HG03108 (cell line): ENCODE results near the gene EFNB1.
"Not testable (repeated sequence)": the region's sequence is repeated elsewhere in the genome, so short reads cannot be mapped to it uniquely, and the experiment has no call there.

ENCODE experiments used
- ATAC-seq: cut with Tn5 transposase; IDR thresholded peaks from one replicate; pipeline ENCODE4 v1.9.1; 2021; ENCODE audit warnings: moderate library complexity; ENCODE audit not compliant: unreplicated experiment

EFNB1 gene

GRCh38 chrX:68828740-68829581, at the start of gene EFNB1:
TSS of gene EFNB1 (plus strand) at chrX:68829021. CDS start at chrX:68829777, 756 bp downstream.
- ATAC-seq = peak; percentile 87

GRCh38 chrX:68781295-68781694, 47.5 kb upstream of the EFNB1 start:
- ATAC-seq = not testable (repeated sequence)

DNA sequence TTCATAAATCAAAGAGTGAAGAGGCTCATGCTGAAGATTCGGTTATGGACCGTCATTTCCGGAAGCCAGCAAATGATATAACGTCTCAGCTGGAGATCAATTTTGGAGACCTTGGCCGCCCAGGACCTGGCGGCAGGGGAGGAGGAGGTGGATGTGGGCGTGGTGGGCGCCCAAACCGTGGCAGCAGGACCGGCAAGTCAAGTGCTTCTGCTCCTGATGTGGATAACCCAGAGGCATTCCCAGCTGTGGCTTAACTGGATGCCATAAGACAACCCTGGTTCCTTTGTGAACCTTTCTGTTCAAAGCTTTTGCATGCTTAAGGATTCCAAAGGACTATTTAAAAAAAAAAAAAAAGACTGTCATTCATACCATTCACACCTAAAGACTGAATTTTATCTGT, 44.0 kb upstream of the EFNB1 start:
- no peak for ATAC-seq

DNA sequence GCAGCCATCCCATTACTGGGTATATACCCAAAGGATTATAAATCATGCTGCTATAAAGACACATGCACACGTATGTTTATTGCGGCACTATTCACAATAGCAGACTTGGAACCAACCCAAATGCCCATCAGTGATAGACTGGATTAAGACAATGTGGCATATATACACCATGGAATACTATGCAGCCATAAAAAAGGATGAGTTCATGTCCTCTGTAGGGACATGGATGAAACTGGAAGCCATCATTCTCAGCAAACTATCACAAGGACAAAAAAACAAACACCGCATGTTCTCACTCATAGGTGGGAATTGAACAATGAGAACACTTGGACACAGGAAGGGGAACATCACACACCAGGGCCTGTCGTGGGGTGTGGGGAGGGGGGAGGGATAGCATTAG, 42.2 kb upstream of the EFNB1 start:
- ATAC-seq = not testable (repeated sequence)

- no peak for ATAC-seq
Measured at GRCh38 chrX:68789966-68790365, 38.9 kb upstream of the EFNB1 start.

GRCh38 chrX:68792083-68792482, 36.7 kb upstream of the EFNB1 start:
- ATAC-seq = no peak

- ATAC-seq = no peak
Measured at GRCh38 chrX:68794461-68794860, 34.4 kb upstream of the EFNB1 start.

GRCh38 chrX:68795741-68796140, 33.1 kb upstream of the EFNB1 start:
- no peak for ATAC-seq

DNA sequence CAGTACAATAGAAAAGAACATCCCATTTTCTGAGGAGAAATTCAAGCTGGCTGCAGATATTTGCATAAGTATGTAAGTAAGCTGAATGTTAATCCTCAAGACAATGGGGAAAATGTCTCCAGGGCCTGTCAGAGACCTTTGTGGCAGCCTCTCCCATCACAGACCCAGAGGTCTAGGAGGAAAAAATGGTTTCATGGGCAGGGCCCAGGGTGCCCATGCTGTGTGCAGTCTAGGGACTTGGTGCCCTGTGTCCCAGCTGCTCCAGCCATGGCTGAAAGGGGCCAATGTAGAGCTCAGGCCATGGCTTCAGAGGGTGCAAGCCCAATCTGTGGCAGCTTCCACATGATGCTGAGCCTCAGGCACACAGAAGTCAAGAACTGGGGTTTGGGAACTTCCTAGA, 30.4 kb upstream of the EFNB1 start:
- not testable (repeated sequence) for ATAC-seq

GRCh38 chrX:68801737-68802290, 27.0 kb upstream of the EFNB1 start:
- ATAC-seq = no peak

GRCh38 chrX:68807818-68808217, 21.0 kb upstream of the EFNB1 start:
- ATAC-seq = no peak

GRCh38 chrX:68808686-68809357, 20.0 kb upstream of the EFNB1 start:
- no peak for ATAC-seq

DNA sequence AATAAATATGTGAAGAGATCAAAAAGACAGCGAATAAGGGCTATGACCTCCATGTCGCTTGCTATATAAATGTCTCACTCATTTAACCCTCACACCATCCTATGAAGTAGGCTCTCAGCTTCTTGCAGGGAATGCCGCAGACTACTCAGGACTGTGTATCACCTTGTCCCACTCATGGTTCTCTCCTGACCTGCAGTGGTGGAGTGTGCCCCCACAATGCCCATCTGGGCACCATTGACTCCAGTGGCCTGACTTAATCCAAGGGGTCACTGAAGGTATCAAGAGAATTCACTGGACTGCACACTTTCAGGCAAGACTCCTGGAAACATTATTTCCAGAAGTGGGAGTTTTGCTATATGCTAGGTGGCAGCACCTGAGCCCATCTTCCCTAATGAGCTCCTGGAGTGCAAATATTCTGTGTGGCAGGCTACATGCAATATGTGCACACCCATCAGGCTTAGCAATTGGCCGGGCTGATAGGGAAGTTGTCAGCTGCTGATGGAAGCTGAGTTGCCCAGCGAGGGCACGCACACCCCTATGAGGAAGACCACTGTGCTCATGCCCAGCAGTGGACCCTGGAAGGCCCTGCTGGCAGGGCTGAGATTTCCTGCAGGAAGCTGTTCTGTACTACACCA, 8.2 kb upstream of the EFNB1 start:
- ATAC-seq = no peak

GRCh38 chrX:68821616-68822015, 7.2 kb upstream of the EFNB1 start:
- no peak for ATAC-seq

DNA sequence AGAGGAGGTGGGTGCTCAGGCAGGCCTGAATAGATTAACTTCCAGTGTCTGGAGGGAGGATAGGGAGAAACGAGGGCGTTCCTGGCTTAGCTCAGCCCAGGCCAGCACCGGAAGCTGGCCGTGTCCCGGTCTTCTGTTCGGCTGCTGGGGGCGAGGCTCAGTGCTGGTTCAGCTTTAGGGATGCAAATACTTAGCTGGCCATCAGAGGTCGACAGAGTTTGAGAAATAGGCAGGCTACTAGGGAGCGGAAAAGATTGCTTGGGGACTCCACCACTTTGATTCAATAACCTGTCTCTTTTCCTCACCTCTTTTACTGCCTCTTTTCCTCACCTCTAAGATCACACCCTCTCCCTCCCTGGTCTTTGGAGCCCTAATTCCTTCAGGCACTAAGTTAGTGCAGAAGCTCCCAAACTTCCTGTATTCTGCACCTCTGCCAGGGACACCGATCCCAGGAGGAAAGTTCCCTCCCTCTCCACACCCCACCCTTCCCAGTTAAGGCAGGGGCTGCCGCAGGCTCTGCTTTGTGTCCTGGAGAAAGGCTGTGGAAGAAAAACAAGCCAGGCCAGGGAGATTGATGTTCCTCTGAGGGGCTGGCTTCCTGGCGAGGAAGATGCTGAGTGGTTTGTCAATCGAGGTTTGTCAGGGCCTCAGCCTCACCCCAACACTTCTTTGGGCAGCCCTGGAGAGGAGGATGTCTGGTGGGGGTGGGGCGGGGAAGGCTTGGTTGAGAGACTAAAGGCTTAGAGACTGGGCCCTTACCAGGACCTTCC, 6.0 kb upstream of the EFNB1 start:
- ATAC-seq = peak; percentile 69

DNA sequence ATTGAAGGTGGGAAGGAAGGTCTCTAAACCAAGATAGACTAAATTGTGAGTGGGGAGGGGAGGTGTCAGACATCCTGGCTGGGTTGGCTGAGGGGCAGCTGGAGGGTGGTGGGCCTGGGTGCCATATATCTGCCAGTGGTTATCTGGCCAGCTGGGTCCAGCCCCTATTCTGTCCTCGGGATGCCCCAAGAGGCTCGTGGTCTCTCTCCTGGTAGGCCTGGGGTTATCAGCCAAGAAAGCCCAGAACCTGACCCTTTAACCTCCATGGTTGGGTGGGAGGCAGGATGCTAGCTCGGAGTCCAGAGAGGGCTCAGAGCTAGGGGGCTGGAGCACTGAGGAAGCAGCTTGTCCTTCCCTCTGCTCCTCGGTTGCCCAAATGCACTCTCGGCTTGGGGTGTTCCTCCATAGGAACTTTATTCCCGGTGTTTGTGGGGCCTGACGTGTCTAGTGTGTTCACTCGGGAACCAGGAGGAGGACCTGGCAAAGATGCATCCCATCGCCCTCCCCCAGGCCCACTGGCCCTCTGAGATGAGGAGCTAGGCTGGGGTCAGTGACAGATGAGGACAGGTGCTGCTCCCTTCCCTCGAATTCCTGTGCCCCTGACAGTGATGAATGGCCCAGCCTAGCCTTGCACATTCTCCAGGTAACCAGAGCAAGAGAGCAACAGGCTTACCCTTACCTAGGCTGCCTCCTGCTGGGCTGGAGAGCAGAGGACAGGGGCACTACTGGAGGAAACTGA, 5.2 kb upstream of the EFNB1 start:
- no peak for ATAC-seq

GRCh38 chrX:68824152-68824433, 4.7 kb upstream of the EFNB1 start:
- no peak for ATAC-seq

DNA sequence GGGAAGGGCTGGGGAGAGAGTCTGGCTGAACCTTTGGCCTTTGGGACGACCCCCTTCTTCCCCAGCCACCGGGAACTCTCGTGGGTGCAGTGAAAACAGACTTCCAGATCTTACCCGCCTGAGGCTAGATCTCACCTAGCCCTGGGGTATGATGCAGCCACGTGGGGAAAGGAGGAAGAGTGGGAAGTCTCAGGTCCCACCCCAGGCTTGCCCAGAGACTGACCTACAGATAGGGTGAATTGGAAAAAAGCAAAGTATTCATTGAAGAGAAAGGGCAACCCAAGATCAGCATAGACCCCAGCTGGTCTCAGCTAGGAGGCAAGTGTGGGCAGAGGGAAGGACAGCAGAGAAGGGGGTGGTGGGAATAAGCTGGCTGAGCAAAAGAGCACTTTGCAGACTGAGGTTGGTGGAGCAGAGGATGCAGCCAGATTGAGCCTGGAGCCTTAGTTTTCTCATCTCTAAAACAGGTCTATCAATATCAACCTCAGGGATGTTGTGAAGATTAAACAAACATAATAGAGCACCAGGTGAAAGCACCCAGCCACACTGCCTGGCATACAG, 4.2 kb upstream of the EFNB1 start:
- no peak for ATAC-seq

DNA sequence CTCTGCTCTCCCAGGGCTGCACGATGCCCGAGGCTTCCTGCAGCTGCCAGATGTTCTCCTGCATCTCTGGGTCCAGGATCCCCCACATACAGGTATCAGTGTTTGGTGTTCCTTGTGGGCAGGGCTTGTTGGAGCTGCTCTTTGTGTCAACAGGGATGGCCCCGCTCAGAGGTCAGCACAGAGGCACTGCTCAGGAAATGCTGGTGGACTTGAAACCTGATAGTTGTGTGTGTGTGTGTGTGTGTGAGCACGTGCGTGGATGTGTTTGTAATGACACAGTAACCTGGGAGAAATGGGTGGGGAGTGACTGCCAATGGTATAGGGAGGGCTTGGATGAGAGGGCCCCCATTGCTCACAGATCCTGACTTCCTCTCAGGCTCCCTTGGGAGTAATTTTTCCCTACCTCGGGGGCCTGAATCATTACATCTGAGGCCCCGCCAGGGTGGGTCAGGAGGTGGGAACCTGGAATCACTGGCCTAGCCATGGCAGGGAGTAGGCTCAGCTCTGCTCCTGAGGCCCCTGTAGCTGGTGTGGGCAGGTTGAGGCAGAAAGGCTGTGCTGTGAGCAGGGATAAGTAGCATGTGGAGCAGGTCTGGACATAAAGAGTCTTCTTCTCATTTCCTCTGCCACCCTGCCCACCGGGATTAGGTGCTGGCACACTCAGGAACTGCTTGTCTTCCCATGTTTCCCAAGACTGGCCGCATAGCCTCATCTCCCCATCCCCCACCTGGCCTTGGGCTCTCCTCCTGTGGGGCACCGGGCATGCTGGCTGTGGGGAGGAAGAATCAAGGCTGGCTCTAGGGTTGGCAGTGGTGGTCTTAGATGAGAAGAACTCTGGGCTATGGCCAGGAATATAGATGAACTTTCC, 2.5 kb upstream of the EFNB1 start:
- no peak for ATAC-seq
